Upper lobe of left lung (tissue), 4 donors: ENCODE measurements around the gene KCNJ14.

ENCODE experiments used
- CTCF ChIP-seq, 6 experiments: fragments of 450-650 bp in 4 of 6; fragments of 200-600 bp in 2 of 6; sonication (generic) in 2 of 6; IDR thresholded peaks; one replicate each; pipeline ENCODE4 v1.5.1; 2016 to 2019; ENCODE audit warnings: antibody characterized with exemption in 6 of 6
- POLR2A ChIP-seq, 4 donors: fragments of 450-650 bp; IDR thresholded peaks; one replicate each; pipeline ENCODE4 v1.5.1; 2016 to 2017; ENCODE audit warnings: antibody characterized with exemption in 4 of 4, mild to moderate bottlenecking in 2 of 4

DNA sequence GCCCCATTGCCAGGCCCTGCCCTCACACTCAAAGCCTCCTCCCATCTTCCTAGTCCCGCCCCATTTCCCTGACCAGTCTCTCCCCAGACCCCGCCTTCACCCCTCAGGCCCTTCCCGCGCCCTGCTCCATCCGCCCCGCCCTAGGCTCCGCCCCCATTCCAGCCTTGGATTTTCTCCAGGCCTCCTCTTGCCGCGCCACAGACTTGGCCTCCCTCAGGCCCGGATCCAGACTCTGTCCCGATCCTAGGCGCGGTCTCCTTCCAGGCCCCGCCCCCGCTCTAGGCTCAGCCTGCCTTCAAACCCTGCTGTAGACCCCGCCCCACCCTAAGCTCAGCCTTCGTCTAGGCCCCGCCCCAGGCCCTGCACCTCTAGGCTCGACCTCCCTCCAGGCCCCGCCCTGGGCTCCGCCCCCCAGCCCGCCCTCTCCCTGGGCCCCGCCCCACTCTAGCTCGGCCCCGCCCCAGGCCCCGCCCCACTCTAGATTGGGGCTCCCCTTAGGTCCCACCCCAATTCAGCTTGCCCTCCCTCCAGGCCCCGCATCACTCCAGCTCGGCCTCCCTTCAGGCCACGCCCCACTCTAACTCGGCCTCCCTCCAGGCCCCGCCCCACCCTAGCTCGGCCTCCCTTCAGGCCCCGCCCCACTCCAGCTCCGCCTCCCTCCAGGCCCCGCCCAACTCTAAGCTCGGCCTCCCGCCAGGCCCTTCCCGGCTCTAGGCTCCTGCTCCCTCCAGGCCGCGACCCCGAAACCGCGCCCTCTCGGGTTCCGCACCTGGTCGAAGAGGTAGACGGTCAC, 37.7 kb downstream of the KCNJ14 start:
- TF ChIP-seq CTCF (IDR thresholded peaks at IDR 0.05), result no peak
- TF ChIP-seq POLR2A (IDR thresholded peaks at IDR 0.05), result peak in 1 of 4 donors; percentile 81
